Measurements from ENCODE around the gene CAMTA1.

Gene CAMTA1

GRCh38 chr1:7011826-7012225 is 226.6 kb downstream of the CAMTA1 start:
- H3K36me3 ChIP-seq (ENCODE audit: control insufficient read depth in 2 of 2, insufficient read depth in 1 of 2, low read length in 2 of 2): no peaks in the 10 kb centered on the region
- no peak for TF ChIP-seq ZNF114 (tag by site-specific recombination; IDR thresholded peaks at IDR 0.05)
- TF ChIP-seq ZNF600 (tag by site-specific recombination; IDR thresholded peaks at IDR 0.05): no peak
- TF ChIP-seq, protein P1, sequence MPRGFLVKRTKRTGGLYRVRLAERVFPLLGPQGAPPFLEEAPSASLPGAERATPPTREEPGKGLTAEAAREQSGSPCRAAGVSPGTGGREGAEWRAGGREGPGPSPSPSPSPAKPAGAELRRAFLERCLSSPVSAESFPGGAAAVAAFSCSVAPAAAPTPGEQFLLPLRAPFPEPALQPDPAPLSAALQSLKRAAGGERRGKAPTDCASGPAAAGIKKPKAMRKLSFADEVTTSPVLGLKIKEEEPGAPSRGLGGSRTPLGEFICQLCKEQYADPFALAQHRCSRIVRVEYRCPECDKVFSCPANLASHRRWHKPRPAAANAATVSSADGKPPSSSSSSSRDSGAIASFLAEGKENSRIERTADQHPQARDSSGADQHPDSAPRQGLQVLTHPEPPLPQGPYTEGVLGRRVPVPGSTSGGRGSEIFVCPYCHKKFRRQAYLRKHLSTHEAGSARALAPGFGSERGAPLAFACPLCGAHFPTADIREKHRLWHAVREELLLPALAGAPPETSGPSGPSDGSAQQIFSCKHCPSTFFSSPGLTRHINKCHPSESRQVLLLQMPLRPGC (tag by site-specific recombination; IDR thresholded peaks at IDR 0.05): no peak
- TF ChIP-seq YY2 (tag by site-specific recombination; IDR thresholded peaks at IDR 0.05): no peak
- no peaks in the 10 kb centered on the region for H3K9me3 ChIP-seq (ENCODE audit: control insufficient read depth, insufficient read depth, low read depth, low read length)
- no peak overlapping the region for H3K27ac ChIP-seq (ENCODE audit: extremely low read depth, low read depth, low read length)
- CTCF ChIA-PET: interaction anchor here (1.2 kb wide), 1 partner anchor 196 kb away, joined by 3 read pairs; no protein-coding TSS in a partner anchor
- H3K4me3 ChIP-seq (ENCODE audit: low read depth, low read length): no peak overlapping the region
- H3K4me1 ChIP-seq (ENCODE audit: control insufficient read depth, insufficient read depth, low read length): no peaks in the 10 kb centered on the region
- POLR2A ChIA-PET: no interaction called here

- Histone ChIP-seq H3K4me1 (ENCODE audit: control insufficient read depth, insufficient read depth, low read length) (no peaks in the 10 kb centered on the region), H3K27ac (ENCODE audit: extremely low read depth, low read depth, low read length) (no peak overlapping the region), H3K9me3 (ENCODE audit: control insufficient read depth, insufficient read depth, low read depth, low read length) (no peaks in the 10 kb centered on the region), H3K36me3 (ENCODE audit: control insufficient read depth in 2 of 2, insufficient read depth in 1 of 2, low read length in 2 of 2) (no peaks in the 10 kb centered on the region), H3K4me3 (ENCODE audit: low read depth, low read length) (no peak overlapping the region)
- TF ChIP-seq GLI2 (tag by site-specific recombination; IDR thresholded peaks at IDR 0.05; ENCODE audit: borderline replicate concordance, low read depth) (no peak), ZNF670 (tag by site-specific recombination; IDR thresholded peaks at IDR 0.05; ENCODE audit: low read depth) (no peak), KLF10 (tag by site-specific recombination; IDR thresholded peaks at IDR 0.05) (no peak), SP3 (tag by site-specific recombination; IDR thresholded peaks at IDR 0.05) (no peak), ZNF837 (tag by site-specific recombination; IDR thresholded peaks at IDR 0.05) (no peak), YY1 (tag by site-specific recombination; IDR thresholded peaks at IDR 0.05) (no peak), ZNF221 (tag by site-specific recombination; IDR thresholded peaks at IDR 0.05; ENCODE audit: borderline replicate concordance) (no peak), ZNF658 (tag by site-specific recombination; IDR thresholded peaks at IDR 0.05) (no peak)
- ChIA-PET CTCF (no interaction called here), POLR2A (no interaction called here)
These were observed 227.2 kb downstream of the CAMTA1 start for GRCh38 chr1:7012461-7012924.

GRCh38 chr1:7013833-7014639 is 228.8 kb downstream of the CAMTA1 start:
- Histone ChIP-seq H3K27ac (ENCODE audit: extremely low read depth, low read depth, low read length) (no peak overlapping the region), H3K4me3 (ENCODE audit: low read depth, low read length) (no peak overlapping the region), H3K4me1 (ENCODE audit: control insufficient read depth, insufficient read depth, low read length) (no peaks in the 10 kb centered on the region), H3K9me3 (ENCODE audit: control insufficient read depth, insufficient read depth, low read depth, low read length) (no peaks in the 10 kb centered on the region), H3K36me3 (ENCODE audit: control insufficient read depth in 2 of 2, insufficient read depth in 1 of 2, low read length in 2 of 2) (no peaks in the 10 kb centered on the region)
- TF ChIP-seq ZNF341 (tag by site-specific recombination; IDR thresholded peaks at IDR 0.05; ENCODE audit: low read depth) (no peak), ZNF121 (tag by site-specific recombination; IDR thresholded peaks at IDR 0.05) (no peak), ZNF768 (tag by site-specific recombination; IDR thresholded peaks at IDR 0.05) (no peak), ZNF561 (tag by site-specific recombination; IDR thresholded peaks at IDR 0.05; ENCODE audit: borderline replicate concordance) (no peak), SETDB1 (IDR thresholded peaks at IDR 0.05; ENCODE audit: insufficient read length, low read length) (no peak)
- ChIA-PET CTCF (interaction anchor here (1.2 kb wide), 1 partner anchor 26 kb away, joined by 4 read pairs; no protein-coding TSS in a partner anchor), POLR2A (no interaction called here)

- no peaks in the 10 kb centered on the region for H3K4me1 ChIP-seq (ENCODE audit: control insufficient read depth, insufficient read depth, low read length)
- no peaks in the 10 kb centered on the region for H3K36me3 ChIP-seq (ENCODE audit: control insufficient read depth in 2 of 2, insufficient read depth in 1 of 2, low read length in 2 of 2)
- H3K9me3 ChIP-seq (ENCODE audit: control insufficient read depth, insufficient read depth, low read depth, low read length): no peaks in the 10 kb centered on the region
- POLR2A ChIA-PET: no interaction called here
- no peak overlapping the region for H3K4me3 ChIP-seq (ENCODE audit: low read depth, low read length)
- CTCF ChIA-PET: interaction anchor here (0.7 to 1.2 kb wide), 3 partner anchors 11 to 535 kb away, joined by 3 to 4 read pairs (median 3); no protein-coding TSS in a partner anchor
- no peak overlapping the region for H3K27ac ChIP-seq (ENCODE audit: extremely low read depth, low read depth, low read length)
- TF ChIP-seq ZNF548 (tag by site-specific recombination; IDR thresholded peaks at IDR 0.05) (no peak), SETDB1 (IDR thresholded peaks at IDR 0.05; ENCODE audit: insufficient read length, low read length) (no peak), ZSCAN16 (tag by site-specific recombination; IDR thresholded peaks at IDR 0.05) (no peak), REPIN1 (tag by site-specific recombination; IDR thresholded peaks at IDR 0.05; ENCODE audit: low read depth) (no peak), ZNF133 (tag by site-specific recombination; IDR thresholded peaks at IDR 0.05) (no peak), ZNF843 (tag by site-specific recombination; IDR thresholded peaks at IDR 0.05) (no peak), ZNF140 (tag by site-specific recombination; IDR thresholded peaks at IDR 0.05) (no peak)
- TF ChIP-seq, protein P2, sequence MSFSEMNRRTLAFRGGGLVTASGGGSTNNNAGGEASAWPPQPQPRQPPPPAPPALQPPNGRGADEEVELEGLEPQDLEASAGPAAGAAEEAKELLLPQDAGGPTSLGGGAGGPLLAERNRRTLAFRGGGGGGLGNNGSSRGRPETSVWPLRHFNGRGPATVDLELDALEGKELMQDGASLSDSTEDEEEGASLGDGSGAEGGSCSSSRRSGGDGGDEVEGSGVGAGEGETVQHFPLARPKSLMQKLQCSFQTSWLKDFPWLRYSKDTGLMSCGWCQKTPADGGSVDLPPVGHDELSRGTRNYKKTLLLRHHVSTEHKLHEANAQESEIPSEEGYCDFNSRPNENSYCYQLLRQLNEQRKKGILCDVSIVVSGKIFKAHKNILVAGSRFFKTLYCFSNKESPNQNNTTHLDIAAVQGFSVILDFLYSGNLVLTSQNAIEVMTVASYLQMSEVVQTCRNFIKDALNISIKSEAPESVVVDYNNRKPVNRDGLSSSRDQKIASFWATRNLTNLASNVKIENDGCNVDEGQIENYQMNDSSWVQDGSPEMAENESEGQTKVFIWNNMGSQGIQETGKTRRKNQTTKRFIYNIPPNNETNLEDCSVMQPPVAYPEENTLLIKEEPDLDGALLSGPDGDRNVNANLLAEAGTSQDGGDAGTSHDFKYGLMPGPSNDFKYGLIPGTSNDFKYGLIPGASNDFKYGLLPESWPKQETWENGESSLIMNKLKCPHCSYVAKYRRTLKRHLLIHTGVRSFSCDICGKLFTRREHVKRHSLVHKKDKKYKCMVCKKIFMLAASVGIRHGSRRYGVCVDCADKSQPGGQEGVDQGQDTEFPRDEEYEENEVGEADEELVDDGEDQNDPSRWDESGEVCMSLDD (tag by site-specific recombination; IDR thresholded peaks at IDR 0.05): no peak
- TF ChIP-seq, protein P1 (tag by site-specific recombination; IDR thresholded peaks at IDR 0.05): no peak
These were observed 229.3 kb downstream of the CAMTA1 start for GRCh38 chr1:7014640-7014930.

Data from HEK293 (cell line).